ENCODE measurements around the gene WWOX. TPM values are rescaled to one million over a fixed set of nuclear protein-coding genes. Genes with fewer than 3 reads are reported as not detected.
A peak's percentile ranks its signal among the peaks of the same experiment; 100 is the strongest.
"Not testable (repeated sequence)": the region's sequence is repeated elsewhere in the genome, so short reads cannot be mapped to it uniquely, and the experiment has no call there.

The WWOX gene
- total RNA-seq, 1 donor from 2014 or later = 12.6 TPM

GRCh38 chr16:79217375-79218011 is 1118.0 kb downstream of the WWOX start:
- H3K27me3 ChIP-seq (ENCODE audit: control insufficient read depth, insufficient read depth, low read length) = no peaks in the 10 kb centered on the region
- FAIRE-seq (no peak), DNase-seq (ENCODE audit: low read depth) (peak; percentile 2)
- no peak for TF ChIP-seq CTCF (IDR thresholded peaks at IDR 0.05; ENCODE audit: insufficient read depth, low read length, severe bottlenecking)
- H3K36me3 ChIP-seq (ENCODE audit: control insufficient read depth, insufficient read depth, low read length) = no peaks in the 10 kb centered on the region
- H3K4me3 ChIP-seq (ENCODE audit: low read depth, low read length) = no peak overlapping the region

GRCh38 chr16:79218351-79218750 is 1118.9 kb downstream of the WWOX start:
- no peaks in the 10 kb centered on the region for H3K36me3 ChIP-seq (ENCODE audit: control insufficient read depth, insufficient read depth, low read length)
- no peak for TF ChIP-seq CTCF (IDR thresholded peaks at IDR 0.05; ENCODE audit: insufficient read depth, low read length, severe bottlenecking)
- FAIRE-seq (no peak), DNase-seq (ENCODE audit: low read depth) (no peak)
- no peak overlapping the region for H3K4me3 ChIP-seq (ENCODE audit: low read depth, low read length)
- no peaks in the 10 kb centered on the region for H3K27me3 ChIP-seq (ENCODE audit: control insufficient read depth, insufficient read depth, low read length)

- not testable (repeated sequence) for H3K4me3 ChIP-seq (ENCODE audit: low read depth, low read length); H3K27me3 ChIP-seq (ENCODE audit: control insufficient read depth, insufficient read depth, low read length); H3K36me3 ChIP-seq (ENCODE audit: control insufficient read depth, insufficient read depth, low read length); FAIRE-seq; DNase-seq (ENCODE audit: low read depth)
Measured at GRCh38 chr16:79225994-79226393, 1126.5 kb downstream of the WWOX start.

GRCh38 chr16:79229361-79229760 is 1129.9 kb downstream of the WWOX start:
- TF ChIP-seq CTCF (IDR thresholded peaks at IDR 0.05; ENCODE audit: insufficient read depth, low read length, severe bottlenecking) = no peak
- DNase-seq (ENCODE audit: low read depth) (no peak), FAIRE-seq (no peak)
- Histone ChIP-seq H3K4me3 (ENCODE audit: low read depth, low read length) (no peak overlapping the region), H3K36me3 (ENCODE audit: control insufficient read depth, insufficient read depth, low read length) (no peaks in the 10 kb centered on the region), H3K27me3 (ENCODE audit: control insufficient read depth, insufficient read depth, low read length) (no peaks in the 10 kb centered on the region)

GRCh38 chr16:79245700-79246099 is 1146.2 kb downstream of the WWOX start:
- FAIRE-seq; H3K27me3 ChIP-seq (ENCODE audit: control insufficient read depth, insufficient read depth, low read length); H3K4me3 ChIP-seq (ENCODE audit: low read depth, low read length); DNase-seq (ENCODE audit: low read depth); H3K36me3 ChIP-seq (ENCODE audit: control insufficient read depth, insufficient read depth, low read length): not testable (repeated sequence)

GRCh38 chr16:79247386-79247785 is 1147.9 kb downstream of the WWOX start:
- Histone ChIP-seq H3K36me3 (ENCODE audit: control insufficient read depth, insufficient read depth, low read length) (no peaks in the 10 kb centered on the region), H3K27me3 (ENCODE audit: control insufficient read depth, insufficient read depth, low read length) (no peaks in the 10 kb centered on the region)
- FAIRE-seq = no peak

More at GRCh38 chr16:79247386-79247785, 1147.9 kb downstream of the WWOX start:
- no peak overlapping the region for H3K4me3 ChIP-seq (ENCODE audit: low read depth, low read length)
- no peak for TF ChIP-seq CTCF (IDR thresholded peaks at IDR 0.05; ENCODE audit: insufficient read depth, low read length, severe bottlenecking)
- DNase-seq (ENCODE audit: low read depth) = no peak

Measured in bronchial epithelial cell (primary cell).